Islet of Langerhans (tissue), 1 donor: ENCODE results near the gene ABCB7.
A peak's percentile ranks its signal among the peaks of the same experiment; 100 is the strongest.
"Not testable (repeated sequence)": the region's sequence is repeated elsewhere in the genome, so short reads cannot be mapped to it uniquely, and the experiment has no call there.

Experiments used
- FAIRE-seq: peaks from one replicate; lab custom pipeline; 2011; peaks lifted over from hg19 to GRCh38; lab: Jason Lieb, UNC

Gene ABCB7

DNA sequence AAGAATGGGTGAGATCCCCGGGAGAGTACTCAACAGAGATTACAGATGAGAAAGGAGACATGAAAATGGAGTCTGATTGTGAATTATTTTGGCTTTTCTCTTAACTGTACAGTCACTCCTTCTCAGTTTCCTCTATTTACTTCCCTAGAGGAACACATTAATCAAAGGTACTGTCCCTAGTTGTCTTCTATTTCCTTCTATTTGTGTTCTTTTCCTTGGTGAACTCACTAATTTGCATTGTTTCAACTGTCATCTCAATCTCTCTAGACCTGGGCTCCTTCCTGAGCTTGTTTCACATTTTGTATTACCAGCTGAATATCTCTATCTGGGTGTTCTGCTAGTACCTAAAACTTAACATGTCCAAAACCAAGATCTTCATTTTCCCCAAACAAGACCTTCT, 59.8 kb downstream of the ABCB7 start:
- FAIRE-seq, result no peak

DNA sequence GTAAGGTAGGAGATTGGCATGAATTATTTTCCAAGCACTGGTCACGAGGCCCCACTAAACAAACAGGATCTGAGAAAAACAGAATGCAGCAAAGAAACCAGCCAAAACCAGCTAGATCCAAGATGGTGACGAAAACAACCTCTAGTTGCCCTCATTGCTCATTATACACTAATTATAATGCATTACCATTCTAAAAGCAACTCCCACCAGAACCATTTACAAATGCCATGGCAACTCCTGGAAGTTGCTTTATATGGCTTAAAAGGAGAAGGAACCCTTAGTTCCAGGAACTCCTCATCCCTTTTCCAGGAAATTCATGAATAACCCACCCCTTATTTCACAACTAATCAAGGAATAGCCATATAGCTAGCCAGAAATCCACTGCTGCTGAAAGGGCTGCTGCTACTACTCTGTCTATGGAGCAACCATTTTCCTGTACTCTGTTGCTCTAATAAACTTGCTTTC, 69.3 kb downstream of the ABCB7 start:
- FAIRE-seq, result no peak

DNA sequence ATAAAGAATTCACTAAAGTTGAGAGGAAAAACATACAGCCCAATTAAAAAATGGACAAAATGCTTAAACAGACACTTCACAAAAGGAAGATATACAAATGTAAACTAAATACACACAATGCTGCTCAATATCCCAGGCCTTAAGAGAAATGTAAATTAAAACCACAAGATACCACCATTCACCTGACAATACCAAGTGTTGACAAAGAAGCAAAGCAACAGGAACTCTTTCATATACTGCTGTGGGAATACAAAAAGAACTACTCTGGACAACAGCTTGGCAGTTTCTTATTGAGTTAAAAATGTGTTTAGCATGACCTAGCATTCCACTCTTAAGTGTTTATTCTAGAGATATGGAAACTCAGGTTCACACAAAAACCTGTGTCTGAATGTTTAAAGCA, 71.3 kb downstream of the ABCB7 start:
- FAIRE-seq, result peak; percentile 27

- peak; percentile 95 for FAIRE-seq
Observed at GRCh38 chrX:75076429-75076828, 79.7 kb downstream of the ABCB7 start.

DNA sequence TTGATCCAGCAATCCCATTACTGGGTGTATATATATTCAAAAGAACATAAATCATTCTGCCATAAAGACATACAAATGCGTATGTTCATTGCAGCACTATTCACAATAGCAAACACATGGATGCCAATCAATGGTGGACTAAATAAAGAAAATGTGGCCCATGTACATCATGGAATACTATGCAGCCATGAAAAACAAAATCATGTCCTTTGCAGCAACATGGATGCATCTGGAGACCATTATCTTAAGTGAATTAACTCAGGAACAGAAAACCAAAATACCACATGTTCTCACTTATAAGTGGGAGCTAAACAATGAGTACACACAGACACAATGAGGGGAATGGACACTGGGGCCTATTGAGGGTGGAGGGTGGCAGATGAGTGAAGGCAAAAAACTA, 81.6 kb downstream of the ABCB7 start:
- FAIRE-seq, result no peak

DNA sequence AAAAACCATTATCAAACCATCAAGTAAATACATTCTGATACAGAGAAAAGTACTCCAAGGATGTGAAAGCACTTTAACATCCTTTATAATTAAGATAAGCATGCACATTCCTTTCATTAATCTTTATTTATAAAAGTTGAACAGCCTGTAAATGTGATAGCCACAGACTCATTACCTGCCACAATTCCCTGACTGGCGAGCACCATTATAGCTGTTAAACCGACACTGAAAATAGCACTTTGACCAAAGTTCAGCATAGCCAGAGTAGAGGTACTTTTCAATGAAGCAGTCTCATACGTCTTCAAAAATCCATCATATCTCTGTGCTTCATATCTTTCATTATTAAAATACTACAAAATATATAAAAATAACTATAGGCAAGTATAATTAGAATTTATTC, 84.7 kb downstream of the ABCB7 start:
- FAIRE-seq, result no peak

GRCh38 chrX:75067931-75068330, 88.2 kb downstream of the ABCB7 start:
- FAIRE-seq, result peak; percentile 76

DNA sequence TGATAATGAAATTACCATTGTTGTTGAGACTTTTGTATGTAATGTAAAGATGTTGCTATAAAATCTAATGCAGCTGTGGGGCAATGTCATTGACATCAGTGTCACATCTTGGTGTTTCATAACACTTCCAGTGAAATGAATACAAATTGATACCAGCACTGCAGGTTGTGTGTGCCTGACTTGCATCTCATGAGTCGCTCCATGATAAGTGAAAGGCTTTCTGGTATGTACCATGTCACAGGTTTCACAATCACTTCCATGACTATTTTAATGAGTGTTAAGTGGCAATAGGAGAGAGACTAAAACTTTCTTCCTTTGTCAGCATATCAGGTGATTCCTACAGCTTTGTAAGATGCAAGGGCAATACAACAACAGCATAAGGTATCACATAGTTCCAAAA, 94.4 kb downstream of the ABCB7 start:
- FAIRE-seq, result no peak

- peak; percentile 86 for FAIRE-seq
Observed at GRCh38 chrX:75051047-75051446, 105.0 kb downstream of the ABCB7 start.

DNA sequence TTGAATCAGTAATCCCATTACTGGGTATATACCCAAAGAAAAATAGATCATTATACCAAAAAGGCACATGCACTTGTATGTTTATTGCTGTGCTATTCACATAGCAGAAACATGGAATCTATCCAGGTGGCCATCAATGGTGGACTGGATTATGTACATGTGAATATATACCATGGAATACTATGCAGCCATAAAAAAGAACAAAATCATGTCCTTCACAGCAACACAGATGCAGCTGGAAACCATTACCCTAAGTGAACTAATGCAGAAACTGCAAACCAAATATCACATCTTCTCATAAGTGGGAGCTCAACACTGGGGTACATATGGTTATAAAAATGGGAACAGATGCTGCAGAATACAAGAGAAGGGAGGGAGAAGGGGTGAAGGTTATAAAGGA, 110.7 kb downstream of the ABCB7 start:
- no peak for FAIRE-seq

- FAIRE-seq, result not testable (repeated sequence)
Observed at GRCh38 chrX:75044142-75044541, 111.9 kb downstream of the ABCB7 start.

DNA sequence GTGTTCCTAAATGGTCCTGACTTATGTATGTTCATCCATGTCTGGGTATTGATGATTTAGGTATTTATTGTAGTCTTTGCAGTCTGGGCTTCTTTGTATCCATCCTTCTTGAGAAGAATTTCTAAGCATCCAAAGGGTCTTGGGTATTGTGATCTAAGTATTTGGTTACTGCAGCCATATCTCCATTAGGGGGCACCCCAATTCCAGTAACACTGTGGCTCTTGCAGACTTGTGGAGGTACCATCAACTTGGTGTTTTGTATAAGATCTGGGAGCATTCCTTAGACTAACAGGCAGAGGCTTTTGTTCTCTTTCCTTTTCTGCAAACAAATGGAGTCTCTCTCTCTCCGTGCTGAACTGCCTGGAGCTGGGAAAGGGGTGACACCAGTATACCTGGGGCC, 117.2 kb downstream of the ABCB7 start:
- no peak for FAIRE-seq
